IMR-90 (cell line): ENCODE results near the gene WDR37. TPM values are rescaled to one million over a fixed set of nuclear protein-coding genes. Genes with fewer than 3 reads are reported as not detected.

Source experiments
- ATAC-seq: fragments of 200-7000 bp; cut with Tn5 transposase; 2 replicates; pipeline ENCODE4 v1.9.1; 2020; ENCODE audit warnings: low read depth, mild to moderate bottlenecking, moderate library complexity
- BruUV-seq: library from RNA; stranded (reverse); fragments of 400-500 nt; replicated peaks from 2 replicates; lab custom pipeline; 2021; lab: Mats Ljungman, UMichigan
- CTCF ChIA-PET: fragments of 300-600 bp; formaldehyde crosslinking; extraction: SDS; loops from one replicate; lab custom pipeline; 2021; ENCODE audit warnings: antibody characterized with exemption; lab: Yijun Ruan, JAX
- POLR2A ChIA-PET: fragments of 300-600 bp; sonication (Branson Sonifier 250); formaldehyde crosslinking; loops from one replicate; lab custom pipeline; 2022; ENCODE audit warnings: antibody characterized with exemption; ENCODE audit not compliant: unreplicated experiment; lab: Charles Lee
- DNase-seq: peaks from one replicate; pipeline ENCODE4 v3.0.0; 2013
- H2AFZ ChIP-seq: replicated peaks from 2 replicates; pipeline ENCODE3; 2013; ENCODE audit warnings: low read length, mild to moderate bottlenecking; ENCODE audit not compliant: poor library complexity
- H2AK5ac ChIP-seq: 2 replicates; pipeline ENCODE4 v1.6.1; 2013; ENCODE audit warnings: low read depth, low read length, inconsistent platforms
- H2AK9ac ChIP-seq: replicated peaks from 2 replicates; pipeline ENCODE3; 2013; ENCODE audit warnings: mild to moderate bottlenecking, low read depth, low read length, moderate library complexity; ENCODE audit not compliant: poor library complexity
- H2BK120ac ChIP-seq: 2 replicates; pipeline ENCODE4 v1.6.1; 2013; ENCODE audit warnings: low read depth, low read length, inconsistent platforms
- H2BK15ac ChIP-seq: 3 replicates; pipeline ENCODE4 v1.6.1; 2013; ENCODE audit warnings: low read depth, low read length, inconsistent platforms
- H2BK20ac ChIP-seq: 2 replicates; pipeline ENCODE4 v1.6.1; 2013; ENCODE audit warnings: low read depth, mild to moderate bottlenecking, inconsistent platforms, low read length, moderate library complexity
- H2BK5ac ChIP-seq: 2 replicates; pipeline ENCODE4 v1.6.1; 2013; ENCODE audit warnings: mild to moderate bottlenecking, low read depth, low read length, inconsistent platforms; ENCODE audit not compliant: poor library complexity, severe bottlenecking
- H3K14ac ChIP-seq: replicated peaks from 2 replicates; pipeline ENCODE4 v1.6.1; 2013; ENCODE audit warnings: low read depth, low read length, inconsistent platforms
- H3K18ac ChIP-seq: 2 replicates; pipeline ENCODE4 v1.6.1; 2013; ENCODE audit warnings: low read depth, low read length, control low read depth
- H3K23ac ChIP-seq: 2 replicates; pipeline ENCODE4 v1.6.1; 2013; ENCODE audit warnings: low read depth, low read length, inconsistent platforms
- H3K27ac ChIP-seq: 2 replicates; pipeline ENCODE4 v1.5.1; 2013; ENCODE audit warnings: mild to moderate bottlenecking, control low read depth, low read length; ENCODE audit not compliant: insufficient read depth
- H3K27me3 ChIP-seq: 2 replicates; pipeline ENCODE4 v1.6.1; 2013; ENCODE audit warnings: low read length; ENCODE audit not compliant: control insufficient read depth, insufficient read depth
- H3K36me3 ChIP-seq: 2 replicates; pipeline ENCODE4 v1.6.1; 2013; ENCODE audit warnings: low read length, mixed read lengths; ENCODE audit not compliant: control insufficient read depth, insufficient read depth
- H3K4ac ChIP-seq: 2 replicates; pipeline ENCODE4 v1.6.1; 2013; ENCODE audit warnings: low read depth, low read length, inconsistent platforms
- H3K4me1 ChIP-seq: 2 replicates; pipeline ENCODE4 v1.6.1; 2013; ENCODE audit warnings: low read length, mixed read lengths; ENCODE audit not compliant: control insufficient read depth, insufficient read depth
- H3K4me2 ChIP-seq: 2 replicates; pipeline ENCODE4 v1.6.1; 2013; ENCODE audit warnings: low read depth, mild to moderate bottlenecking, control low read depth, low read length, moderate library complexity
- H3K4me3 ChIP-seq: 2 replicates; pipeline ENCODE4 v1.5.1; 2013; ENCODE audit warnings: low read depth, mild to moderate bottlenecking, control low read depth, low read length, moderate library complexity; ENCODE audit not compliant: insufficient read depth
- H3K56ac ChIP-seq: 2 replicates; pipeline ENCODE4 v1.6.1; 2013; ENCODE audit warnings: low read length, inconsistent platforms; ENCODE audit not compliant: insufficient read depth; ENCODE audit errors: extremely low read depth
- H3K79me1 ChIP-seq, 2 experiments: 2 replicates each; pipeline ENCODE4 v1.6.1; 2013; ENCODE audit warnings: low read length in 2 of 2, inconsistent platforms in 1 of 2, low read depth in 1 of 2
- H3K9ac ChIP-seq: 2 replicates; pipeline ENCODE4 v1.6.1; 2013; ENCODE audit warnings: low read depth, low read length, control low read depth
- H3K9me1 ChIP-seq: 2 replicates; pipeline ENCODE4 v1.6.1; 2013; ENCODE audit warnings: low read length, inconsistent platforms; ENCODE audit not compliant: insufficient read depth
- H3K9me3 ChIP-seq: 2 replicates; pipeline ENCODE4 v1.6.1; 2013; ENCODE audit warnings: low read length; ENCODE audit not compliant: control insufficient read depth, insufficient read depth
- H4K20me1 ChIP-seq: 2 replicates; pipeline ENCODE4 v1.6.1; 2013; ENCODE audit warnings: low read length, inconsistent platforms; ENCODE audit not compliant: insufficient read depth
- H4K5ac ChIP-seq: 2 replicates; pipeline ENCODE4 v1.6.1; 2013; ENCODE audit warnings: mild to moderate bottlenecking, low read depth, low read length, control low read depth
- H4K8ac ChIP-seq, 2 experiments: 2 replicates each; pipeline ENCODE4 v1.6.1; 2013; ENCODE audit warnings: low read depth in 2 of 2, low read length in 2 of 2, control low read depth in 1 of 2, inconsistent platforms in 1 of 2
- H4K91ac ChIP-seq: 2 replicates; pipeline ENCODE4 v1.6.1; 2013; ENCODE audit warnings: low read depth, low read length, inconsistent platforms; ENCODE audit not compliant: insufficient read depth
- BHLHE40 ChIP-seq: fragments of 150-350 bp; IDR thresholded peaks from 2 replicates; pipeline ENCODE4 v1.6.1; 2016; ENCODE audit warnings: mild to moderate bottlenecking, low read depth, low read length
- FOS ChIP-seq: fragments of 150-350 bp; IDR thresholded peaks from 2 replicates; pipeline ENCODE4 v1.6.1; 2016; ENCODE audit warnings: low read depth, low read length
- MAFK ChIP-seq: IDR thresholded peaks from 2 replicates; pipeline ENCODE4 v1.6.1; 2012; ENCODE audit warnings: low read depth, low read length, improper control_type of control experiment
- MAZ ChIP-seq: IDR thresholded peaks from 2 replicates; pipeline ENCODE4 v1.6.1; 2012; ENCODE audit warnings: low read depth, mild to moderate bottlenecking, low read length, improper control_type of control experiment, moderate library complexity, borderline replicate concordance
- MXI1 ChIP-seq: IDR thresholded peaks from 2 replicates; pipeline ENCODE4 v1.6.1; 2012; ENCODE audit warnings: low read depth, mild to moderate bottlenecking, low read length, moderate library complexity, borderline replicate concordance
- WGBS, 2 experiments: methylation state at CpG; one replicate each; pipeline versions ENCODE4 v1.1.5 to v1.1.7; 2013; ENCODE audit warnings: missing lambda C conversion rate in 2 of 2; ENCODE audit not compliant: insufficient read length in 1 of 2; ENCODE audit errors: extremely low coverage in 2 of 2; 5-methylcytosine and 5-hydroxymethylcytosine counted together
- dilution Hi-C: fragments of 300-500 bp; cut with HindIII; formaldehyde crosslinking; loops from one replicate; pipeline ENCODE4 v1.14.3; 2018; ENCODE audit warnings: low sequenced_read_pairs; ENCODE audit not compliant: unreplicated experiment
- in situ Hi-C: fragments of 300-500 bp; cut with MboI; formaldehyde crosslinking; loops from 3 replicates; pipeline ENCODE4 v1.14.3; 2019; ENCODE audit warnings: low sequenced_read_pairs, inconsistent platforms, mixed read lengths
- intact Hi-C: fragments of 100-400 bp; cut with micrococcal nuclease; formaldehyde crosslinking; loops from 2 replicates; pipeline ENCODE4 v1.10.0; 2022
- polyA plus RNA-seq, 3 experiments: library from polyadenylated mRNA; depleted of rRNA; stranded (reverse); fragments of >200 nt; gene quantifications; 2 replicates each; pipeline ENCODE4 v1.2.3, GENCODE V29; 2012; ENCODE audit warnings: low replicate concordance in 1 of 3
- total RNA-seq: library from RNA; depleted of rRNA; stranded (reverse); fragments of >200 nt; gene quantifications from 2 replicates; pipeline ENCODE4 v1.2.3, GENCODE V29; 2012
- TF ChIP-seq, protein P1 (sequence below): fragments of 150-350 bp; IDR thresholded peaks from 2 replicates; pipeline ENCODE4 v1.6.1; 2017; ENCODE audit warnings: mild to moderate bottlenecking, antibody characterized with exemption, low read length, low read depth

Gene WDR37
- total and polyA plus RNA-seq, 2 of the 4 experiments (the other 2 are of a cell fraction) = 12.7 to 14.5 TPM

DNA sequence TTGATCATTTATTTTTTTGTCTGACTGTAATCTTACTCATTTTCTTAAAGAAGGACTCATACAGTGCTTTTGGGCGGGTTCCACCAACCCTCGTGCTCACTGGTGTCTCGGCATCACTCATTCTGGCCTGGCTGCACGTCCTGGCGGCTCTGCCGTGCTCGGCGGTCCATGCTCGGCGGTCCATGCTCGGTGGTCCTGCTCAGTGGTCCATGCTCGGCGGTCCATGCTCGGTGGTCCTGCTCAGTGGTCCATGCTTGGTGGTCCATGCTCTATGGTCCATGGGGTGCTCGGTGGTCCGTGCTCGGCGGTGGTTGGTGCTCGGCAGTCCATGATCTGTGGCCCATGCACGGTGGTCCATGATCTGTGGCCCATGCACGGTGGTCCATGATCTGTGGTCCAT lies 72.5 kb downstream of the WDR37 start:
- no peak overlapping the region for H3K18ac ChIP-seq
- no peak overlapping the region for H2BK5ac ChIP-seq
- in situ Hi-C loops (no loop called here), intact Hi-C loops (no loop called here), dilution Hi-C loops (no loop called here)
- peaks cover 47% of the 10 kb centered on the region for H3K36me3 ChIP-seq
- H3K27ac ChIP-seq = no peak overlapping the region
- ChIA-PET CTCF (no interaction called here), POLR2A (no interaction called here)
- peaks cover 0 to 6% of the 10 kb centered on the region in 2 experiments; a peak in 3 of 4 replicates for H3K79me1 ChIP-seq
- H2AK9ac ChIP-seq = no peak overlapping the region
- H3K4me2 ChIP-seq = no peak overlapping the region
- H3K9ac ChIP-seq = no peak overlapping the region
- no peak overlapping the region for H2BK20ac ChIP-seq
- no TSS peak for BruUV-seq
- WGBS, 2 experiments = 90% methylated on average over 9 of the region's 21 CpGs; no CpG with 5 or more reads in 1 of the 2 experiments
- H2AFZ ChIP-seq = no peak overlapping the region
- no peaks in the 10 kb centered on the region for H3K4me1 ChIP-seq
- H3K23ac ChIP-seq = no peak overlapping the region
- H4K20me1 ChIP-seq = no peaks in the 10 kb centered on the region
- no peak overlapping the region for H2BK120ac ChIP-seq
- no peak overlapping the region for H2AK5ac ChIP-seq
- H3K4ac ChIP-seq = no peak overlapping the region
- H3K9me3 ChIP-seq = no peaks in the 10 kb centered on the region
- H2BK15ac ChIP-seq = no peak overlapping the region
- no peak overlapping the region for H3K4me3 ChIP-seq
- H3K9me1 ChIP-seq = peaks cover 12% of the 10 kb centered on the region; the same call in 1 of the 2 replicates
- no peak overlapping the region for H4K5ac ChIP-seq
- ATAC-seq (no peak), DNase-seq (no peak)
- TF ChIP-seq, protein P1, sequence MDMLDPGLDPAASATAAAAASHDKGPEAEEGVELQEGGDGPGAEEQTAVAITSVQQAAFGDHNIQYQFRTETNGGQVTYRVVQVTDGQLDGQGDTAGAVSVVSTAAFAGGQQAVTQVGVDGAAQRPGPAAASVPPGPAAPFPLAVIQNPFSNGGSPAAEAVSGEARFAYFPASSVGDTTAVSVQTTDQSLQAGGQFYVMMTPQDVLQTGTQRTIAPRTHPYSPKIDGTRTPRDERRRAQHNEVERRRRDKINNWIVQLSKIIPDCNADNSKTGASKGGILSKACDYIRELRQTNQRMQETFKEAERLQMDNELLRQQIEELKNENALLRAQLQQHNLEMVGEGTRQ = no peak
- no peak for TF ChIP-seq MXI1
- no peak for TF ChIP-seq FOS
- TF ChIP-seq BHLHE40 = no peak
- TF ChIP-seq MAFK = no peak
- TF ChIP-seq MAZ = no peak
- no peak overlapping the region for H4K8ac ChIP-seq
- H3K56ac ChIP-seq = no peak overlapping the region
- H3K27me3 ChIP-seq = no peaks in the 10 kb centered on the region
- H3K14ac ChIP-seq = no peak overlapping the region
- no peak overlapping the region for H4K91ac ChIP-seq
